ENCODE results near the gene ACR.

GRCh38 chr22:50713008-50713385 lies 25.0 kb upstream of the ACR start:
- no peak for TF ChIP-seq CTCF (IDR thresholded peaks at IDR 0.05)
- TF ChIP-seq SIN3A (IDR thresholded peaks at IDR 0.05; ENCODE audit: borderline replicate concordance, insufficient read depth, low read depth, low read length), result no peak
- no peak for TF ChIP-seq POLR2AphosphoS5 (IDR thresholded peaks at IDR 0.05; ENCODE audit: low read depth, low read length)
- TF ChIP-seq REST (IDR thresholded peaks at IDR 0.05; ENCODE audit: insufficient read depth in 1 of 2, low read depth in 2 of 2, low read length in 1 of 2), result no peak

Data from Panc1 (cell line).